ENCODE results near the gene KIF26B. TPM values are rescaled to one million over a fixed set of nuclear protein-coding genes. Genes with fewer than 3 reads are reported as not detected.

The KIF26B gene
- total RNA-seq, 2 donors from 2014 or later, result 0.30 to 0.35 TPM

DNA sequence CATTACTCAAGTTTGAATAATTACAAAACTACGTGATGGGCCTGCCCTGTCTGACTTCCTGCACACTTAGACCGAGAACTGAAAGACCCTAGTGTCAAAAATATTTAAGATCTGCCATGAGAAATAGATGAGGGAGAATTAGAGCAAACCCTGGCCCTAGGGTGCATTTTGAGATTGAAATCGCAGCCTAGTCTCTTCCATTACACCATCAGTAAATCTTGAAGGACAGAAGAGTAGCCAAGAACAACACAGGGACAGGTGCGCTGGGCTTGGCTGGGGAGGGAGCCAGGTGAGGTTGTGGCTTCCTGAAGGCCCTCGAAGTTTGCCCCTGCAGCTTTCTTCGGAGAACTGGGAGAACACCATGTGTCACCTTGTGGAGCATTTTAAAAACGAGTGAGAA is 36.7 kb upstream of the KIF26B start:
- Histone ChIP-seq H3K4me1 (no peaks in the 10 kb centered on the region), H3K9ac (ENCODE audit: low read depth in 2 of 2, low read length in 2 of 2) (no peak overlapping the region), H3K36me3 (no peaks in the 10 kb centered on the region), H3K27ac (no peak overlapping the region), H3K9me3 (no peaks in the 10 kb centered on the region), H3K4me3 (no peak overlapping the region), H3K27me3 (no peaks in the 10 kb centered on the region)
- TF ChIP-seq, protein P1, sequence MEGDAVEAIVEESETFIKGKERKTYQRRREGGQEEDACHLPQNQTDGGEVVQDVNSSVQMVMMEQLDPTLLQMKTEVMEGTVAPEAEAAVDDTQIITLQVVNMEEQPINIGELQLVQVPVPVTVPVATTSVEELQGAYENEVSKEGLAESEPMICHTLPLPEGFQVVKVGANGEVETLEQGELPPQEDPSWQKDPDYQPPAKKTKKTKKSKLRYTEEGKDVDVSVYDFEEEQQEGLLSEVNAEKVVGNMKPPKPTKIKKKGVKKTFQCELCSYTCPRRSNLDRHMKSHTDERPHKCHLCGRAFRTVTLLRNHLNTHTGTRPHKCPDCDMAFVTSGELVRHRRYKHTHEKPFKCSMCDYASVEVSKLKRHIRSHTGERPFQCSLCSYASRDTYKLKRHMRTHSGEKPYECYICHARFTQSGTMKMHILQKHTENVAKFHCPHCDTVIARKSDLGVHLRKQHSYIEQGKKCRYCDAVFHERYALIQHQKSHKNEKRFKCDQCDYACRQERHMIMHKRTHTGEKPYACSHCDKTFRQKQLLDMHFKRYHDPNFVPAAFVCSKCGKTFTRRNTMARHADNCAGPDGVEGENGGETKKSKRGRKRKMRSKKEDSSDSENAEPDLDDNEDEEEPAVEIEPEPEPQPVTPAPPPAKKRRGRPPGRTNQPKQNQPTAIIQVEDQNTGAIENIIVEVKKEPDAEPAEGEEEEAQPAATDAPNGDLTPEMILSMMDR (IDR thresholded peaks at IDR 0.05), result no peak
- intact Hi-C loops (cut with DNase I), result no loop called here
- no peak for DNase-seq

DNA sequence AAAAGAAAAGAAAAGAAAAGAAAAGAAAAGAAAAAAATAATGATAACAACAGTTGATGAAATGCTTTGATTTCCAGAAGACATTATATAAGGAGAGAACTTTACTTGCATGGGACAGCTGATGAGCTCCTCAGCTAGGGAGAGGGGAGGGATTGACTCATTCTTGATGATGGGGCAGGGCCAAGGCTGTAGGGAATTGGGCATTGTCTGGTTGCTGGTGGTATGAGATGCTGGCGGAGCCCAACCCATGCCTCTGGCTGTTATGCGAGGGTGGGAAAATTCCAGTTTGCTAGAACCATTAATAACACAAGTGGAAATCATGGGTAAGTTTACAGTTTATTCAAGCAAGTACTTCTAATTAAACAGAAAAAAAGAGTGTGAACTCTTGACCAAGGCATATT is 36.0 kb upstream of the KIF26B start:
- H3K9me3 ChIP-seq, result no peaks in the 10 kb centered on the region
- TF ChIP-seq, protein P1 (IDR thresholded peaks at IDR 0.05), result no peak
- intact Hi-C loops (cut with DNase I), result no loop called here

DNA sequence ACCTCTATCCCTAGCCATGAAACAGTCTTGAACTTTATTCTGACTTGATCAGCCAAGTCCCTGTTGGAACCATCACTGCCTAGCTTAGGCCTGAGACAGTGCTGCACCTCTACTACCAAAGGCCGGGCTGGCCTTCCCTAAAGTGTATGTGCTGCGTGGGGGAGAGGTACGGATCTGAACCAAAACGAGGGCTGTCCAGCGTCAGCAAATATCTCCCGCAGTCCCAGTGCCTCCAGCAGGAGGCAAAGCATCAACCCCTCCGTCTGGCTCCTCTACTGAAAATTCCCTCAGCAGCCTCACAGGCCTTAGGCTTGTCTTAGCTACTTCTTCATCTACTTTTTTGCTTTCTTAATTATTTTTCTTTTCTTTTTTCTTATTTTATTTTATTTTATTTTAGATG is 33.3 kb upstream of the KIF26B start:
- H3K4me1 ChIP-seq, result no peaks in the 10 kb centered on the region
- no peak overlapping the region for H3K9ac ChIP-seq (ENCODE audit: low read depth in 2 of 2, low read length in 2 of 2)
- H3K27me3 ChIP-seq, result no peaks in the 10 kb centered on the region
- no peaks in the 10 kb centered on the region for H3K9me3 ChIP-seq
- no peak for DNase-seq
- TF ChIP-seq, protein P1 (IDR thresholded peaks at IDR 0.05), result no peak
- H3K4me3 ChIP-seq, result no peak overlapping the region
- intact Hi-C loops (cut with DNase I), result no loop called here
- no peaks in the 10 kb centered on the region for H3K36me3 ChIP-seq
- H3K27ac ChIP-seq, result no peak overlapping the region

More for the DNA sequence above, 36.0 kb upstream of the KIF26B start:
- no peak overlapping the region for H3K9ac ChIP-seq (ENCODE audit: low read depth in 2 of 2, low read length in 2 of 2)
- no peak for DNase-seq
- H3K4me1 ChIP-seq, result no peaks in the 10 kb centered on the region
- no peak overlapping the region for H3K27ac ChIP-seq
- H3K4me3 ChIP-seq, result no peak overlapping the region
- H3K27me3 ChIP-seq, result no peaks in the 10 kb centered on the region
- H3K36me3 ChIP-seq, result no peaks in the 10 kb centered on the region

DNA sequence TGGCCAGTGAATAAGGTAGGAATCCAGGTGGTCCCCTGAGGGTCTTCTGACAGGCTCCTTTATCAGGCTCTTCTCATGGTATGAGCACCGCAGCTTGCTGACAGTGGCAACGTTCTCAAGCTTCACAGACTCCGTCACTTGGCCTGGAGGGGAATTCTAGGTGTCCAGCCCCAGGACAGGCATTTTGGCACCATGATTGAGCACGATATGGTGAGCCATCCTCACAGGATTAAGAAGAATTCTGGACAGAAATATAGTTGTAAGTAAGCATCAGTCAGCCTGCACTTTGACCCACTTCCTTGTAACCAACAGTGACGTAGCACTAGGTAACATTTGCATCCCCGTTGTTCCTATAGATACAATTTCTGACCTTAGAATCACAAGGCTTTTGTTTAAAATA is 30.5 kb upstream of the KIF26B start:
- TF ChIP-seq, protein P1 (IDR thresholded peaks at IDR 0.05), result no peak
- H3K27me3 ChIP-seq, result no peaks in the 10 kb centered on the region
- intact Hi-C loops (cut with DNase I), result no loop called here

DNA sequence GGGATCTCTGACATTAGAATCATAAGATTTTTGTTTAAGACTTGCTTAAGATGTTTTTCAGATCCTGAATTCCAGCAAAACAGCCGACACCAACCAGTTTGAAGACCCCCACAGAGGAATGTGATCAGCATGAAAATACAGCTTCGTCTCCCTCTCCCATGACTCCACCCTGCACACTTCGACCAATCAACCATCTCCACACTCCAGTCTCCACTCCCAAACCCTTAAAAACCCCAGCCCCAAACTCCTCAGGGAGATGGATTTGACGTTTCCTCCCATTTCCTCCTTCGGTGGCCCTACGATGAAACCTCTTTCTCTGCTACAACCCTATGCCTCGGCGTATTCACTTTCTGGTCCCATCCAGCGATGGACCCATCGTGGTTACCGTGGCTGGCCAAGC is 30.1 kb upstream of the KIF26B start:
- Histone ChIP-seq H3K4me1 (no peaks in the 10 kb centered on the region), H3K27ac (no peak overlapping the region), H3K9me3 (no peaks in the 10 kb centered on the region), H3K27me3 (no peaks in the 10 kb centered on the region), H3K36me3 (no peaks in the 10 kb centered on the region), H3K4me3 (no peak overlapping the region), H3K9ac (ENCODE audit: low read depth in 2 of 2, low read length in 2 of 2) (no peak overlapping the region)
- no peak for DNase-seq
- TF ChIP-seq, protein P1 (IDR thresholded peaks at IDR 0.05), result no peak
- intact Hi-C loops (cut with DNase I), result no loop called here

More for the DNA sequence above, 30.5 kb upstream of the KIF26B start:
- Histone ChIP-seq H3K4me1 (no peaks in the 10 kb centered on the region), H3K27ac (no peak overlapping the region), H3K4me3 (no peak overlapping the region), H3K9me3 (no peaks in the 10 kb centered on the region), H3K36me3 (no peaks in the 10 kb centered on the region), H3K9ac (ENCODE audit: low read depth in 2 of 2, low read length in 2 of 2) (no peak overlapping the region)
- no peak for DNase-seq

DNA sequence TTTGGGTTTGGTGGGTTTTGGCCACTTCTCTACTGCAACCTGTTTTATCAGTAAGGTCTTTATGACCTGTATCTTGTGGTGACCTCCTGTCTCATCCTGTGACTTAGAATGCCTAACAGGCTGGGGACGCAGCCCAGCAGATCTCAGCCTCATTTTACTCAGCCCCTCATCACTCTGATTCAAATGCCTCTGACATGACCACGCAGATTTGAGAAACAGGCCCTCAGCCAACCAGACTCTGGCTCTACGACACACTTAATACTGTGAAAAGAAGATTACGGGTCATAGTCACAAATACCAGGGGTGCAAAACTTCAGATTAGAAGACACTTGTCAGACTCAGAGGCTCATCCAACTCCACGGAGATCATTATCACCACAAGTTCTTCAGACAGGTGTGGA is 28.3 kb upstream of the KIF26B start:
- Histone ChIP-seq H3K27me3 (no peaks in the 10 kb centered on the region), H3K27ac (no peak overlapping the region), H3K9me3 (no peaks in the 10 kb centered on the region), H3K4me1 (no peaks in the 10 kb centered on the region), H3K36me3 (no peaks in the 10 kb centered on the region), H3K4me3 (no peak overlapping the region), H3K9ac (ENCODE audit: low read depth in 2 of 2, low read length in 2 of 2) (no peak overlapping the region)
- DNase-seq, result no peak
- TF ChIP-seq, protein P1 (IDR thresholded peaks at IDR 0.05), result no peak
- intact Hi-C loops (cut with DNase I), result no loop called here
